HG03439 (cell line): ENCODE measurements around the gene ZCWPW1.
"Not testable (repeated sequence)": the region's sequence is repeated elsewhere in the genome, so short reads cannot be mapped to it uniquely, and the experiment has no call there.

Experiments
- ATAC-seq: cut with Tn5 transposase; IDR thresholded peaks from one replicate; pipeline ENCODE4 v1.9.1; 2021; ENCODE audit warnings: mild to moderate bottlenecking, moderate library complexity; ENCODE audit not compliant: unreplicated experiment

ZCWPW1 gene

DNA sequence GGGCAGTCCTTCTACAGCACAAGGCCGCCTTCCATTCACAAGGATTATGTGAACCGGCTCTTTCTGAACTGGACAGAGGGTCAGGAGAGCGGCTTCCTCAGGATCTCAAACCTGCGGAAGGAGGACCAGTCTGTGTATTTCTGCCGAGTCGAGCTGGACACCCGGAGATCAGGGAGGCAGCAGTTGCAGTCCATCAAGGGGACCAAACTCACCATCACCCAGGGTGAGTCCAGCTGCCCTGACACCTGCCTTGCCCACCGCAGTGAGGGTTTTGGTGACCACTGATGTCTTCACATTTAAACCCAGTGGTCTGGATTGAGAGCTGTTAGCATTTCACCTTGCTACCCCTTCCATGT lies 69.7 kb downstream of the ZCWPW1 start:
- ATAC-seq = no peak

DNA sequence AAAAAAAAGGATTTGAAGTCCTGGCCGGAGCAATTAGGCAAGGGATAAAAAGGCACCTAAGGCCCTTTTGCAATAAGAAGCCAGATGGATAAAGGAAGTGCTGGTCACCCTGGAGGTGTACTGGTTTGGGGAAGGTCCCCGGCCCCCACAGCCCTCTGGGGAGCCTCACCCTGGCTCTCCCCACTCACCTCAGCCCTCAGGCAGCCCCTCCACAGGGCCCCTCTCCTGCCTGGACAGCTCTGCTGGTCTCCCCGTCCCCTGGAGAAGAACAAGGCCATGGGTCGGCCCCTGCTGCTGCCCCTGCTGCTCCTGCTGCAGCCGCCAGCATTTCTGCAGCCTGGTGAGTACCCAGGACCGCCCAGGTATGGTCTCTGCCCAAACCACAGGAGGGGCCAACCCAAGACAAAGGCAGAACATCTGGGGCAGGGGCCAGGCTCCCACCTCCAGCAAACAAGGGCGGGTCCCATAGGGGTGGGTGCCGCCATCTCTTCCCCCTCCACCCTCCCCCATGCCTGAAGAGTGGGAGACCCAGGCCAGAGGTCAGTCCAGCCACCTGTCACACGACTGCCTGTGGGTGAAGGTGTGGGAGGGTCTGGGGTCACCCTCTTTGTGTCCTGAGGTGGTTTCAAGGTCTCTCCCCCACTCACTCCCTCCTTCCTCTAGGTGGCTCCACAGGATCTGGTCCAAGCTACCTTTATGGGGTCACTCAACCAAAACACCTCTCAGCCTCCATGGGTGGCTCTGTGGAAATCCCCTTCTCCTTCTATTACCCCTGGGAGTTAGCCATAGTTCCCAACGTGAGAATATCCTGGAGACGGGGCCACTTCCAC lies 70.3 kb downstream of the ZCWPW1 start, which contains the start of gene PILRB:
Gene PILRB, plus strand, starts transcription at position 91 of the 830 bp plus-strand sequence. Its CDS starts 186 bp downstream, at position 277.
- no peak for ATAC-seq

DNA sequence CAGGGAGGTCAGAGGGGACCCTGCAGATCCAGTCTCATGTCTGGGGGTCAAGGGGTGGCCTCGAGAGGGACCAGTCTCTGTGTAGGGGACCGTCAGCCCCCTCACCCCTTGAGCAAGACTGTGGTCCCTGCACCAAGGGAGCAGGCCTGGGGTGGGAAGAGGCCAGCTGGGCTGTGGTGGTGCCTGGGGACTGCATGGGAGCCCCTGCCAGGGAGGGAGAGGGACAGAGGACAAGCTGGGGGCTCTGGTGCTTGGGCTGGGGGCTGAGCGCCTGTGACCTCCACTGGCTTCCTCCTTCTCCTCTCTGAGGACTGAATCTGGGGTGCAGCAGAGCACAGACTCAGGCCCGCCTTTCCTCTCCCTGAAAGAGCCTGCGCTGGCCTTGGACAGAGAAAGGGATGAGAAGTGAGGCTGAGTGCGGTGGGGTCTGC lies 71.4 kb downstream of the ZCWPW1 start:
- no peak for ATAC-seq

DNA sequence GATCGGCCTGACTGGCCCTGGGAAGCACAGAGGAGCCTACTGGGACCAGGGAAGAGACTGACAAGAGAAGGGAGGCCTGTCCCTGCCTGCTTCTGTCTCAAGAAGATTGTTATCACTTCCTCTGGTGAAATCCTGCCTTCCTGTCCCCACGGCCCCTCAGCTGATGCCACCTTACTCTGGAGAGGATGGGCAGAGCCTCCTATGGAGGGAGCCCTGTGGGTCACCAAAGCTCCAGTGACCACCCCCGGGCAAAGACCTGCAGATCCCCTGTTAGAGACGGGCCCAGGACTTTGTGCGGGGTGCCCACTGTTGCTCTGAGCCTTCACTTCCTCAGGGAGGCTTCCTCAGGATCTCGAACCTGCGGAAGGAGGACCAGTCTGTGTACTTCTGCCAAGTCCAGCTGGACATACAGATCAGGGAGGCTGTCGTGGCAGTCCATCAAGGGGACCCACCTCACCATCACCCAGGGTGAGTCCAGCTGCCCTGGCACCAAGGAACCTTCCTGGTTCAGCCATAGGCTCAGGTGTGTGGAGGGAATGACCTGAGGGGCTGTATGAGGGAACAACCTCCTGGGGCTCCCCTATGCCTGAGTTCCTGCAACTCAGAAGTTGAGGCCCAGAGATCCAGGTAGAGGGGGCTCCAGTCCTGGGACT lies 72.0 kb downstream of the ZCWPW1 start:
- no peak for ATAC-seq

DNA sequence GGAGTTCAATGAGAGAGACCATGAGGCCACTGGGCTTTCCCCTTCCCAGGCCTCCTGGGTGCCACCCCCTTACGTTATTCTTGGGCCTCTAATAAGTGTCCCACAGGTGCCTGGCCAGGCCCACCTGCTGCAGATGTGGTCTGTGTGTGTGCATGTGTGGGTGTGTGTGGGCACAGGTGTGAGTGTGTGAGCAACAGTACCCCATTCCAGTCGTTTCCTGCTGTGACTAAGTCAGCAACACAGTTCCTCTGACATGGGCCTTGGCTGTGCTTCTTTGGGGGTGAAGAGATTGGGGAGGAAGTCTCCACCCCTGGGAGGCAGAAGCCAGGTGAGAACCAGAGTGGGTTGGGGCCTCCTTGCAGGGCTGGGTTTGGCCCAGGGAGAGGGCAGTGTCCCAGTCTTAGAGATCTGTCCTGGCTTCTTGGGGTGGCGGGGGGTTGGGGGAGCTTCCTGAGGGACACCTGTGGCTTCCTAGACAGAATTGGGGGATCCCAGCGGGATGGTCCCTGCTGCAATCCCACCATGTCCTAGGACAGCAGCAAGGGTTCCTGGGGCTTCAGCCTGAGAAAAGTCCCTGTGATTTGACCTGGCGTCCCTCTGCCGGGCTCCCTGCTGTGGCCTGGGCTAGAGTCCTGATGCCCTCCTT lies 74.7 kb downstream of the ZCWPW1 start:
- ATAC-seq = no peak

DNA sequence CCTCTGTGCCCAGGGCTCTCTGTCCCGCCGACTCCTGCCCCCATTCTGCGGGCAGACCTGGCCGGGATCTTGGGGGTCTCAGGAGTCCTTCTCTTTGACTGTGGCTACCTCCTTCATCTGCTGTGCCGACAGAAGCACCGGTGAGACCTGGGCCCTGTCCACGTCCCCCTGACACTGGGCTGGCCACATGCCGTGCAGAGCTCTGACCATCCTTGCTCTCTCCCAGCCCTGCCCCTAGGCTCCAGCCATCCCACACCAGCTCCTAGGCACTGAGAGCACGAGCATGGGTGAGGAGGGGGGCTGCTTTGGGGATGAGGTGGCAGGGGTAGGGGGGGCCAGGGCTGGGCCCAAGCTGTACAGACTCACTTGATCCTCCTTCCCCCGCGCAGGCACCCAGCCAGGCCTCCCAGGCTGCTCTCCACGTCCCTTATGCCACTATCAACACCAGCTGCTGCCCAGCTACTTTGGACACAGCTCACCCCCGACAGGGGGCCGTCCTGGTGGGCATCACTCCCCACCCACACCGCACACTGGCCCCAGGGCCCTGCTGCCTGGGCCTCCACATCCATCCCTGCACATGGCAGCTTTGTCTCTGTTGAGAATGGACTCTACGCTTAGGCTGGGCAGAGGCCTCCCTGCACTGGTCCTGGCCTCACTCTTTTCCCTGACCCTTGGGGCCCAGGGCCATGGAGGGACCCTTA lies 75.4 kb downstream of the ZCWPW1 start:
- no peak for ATAC-seq

DNA sequence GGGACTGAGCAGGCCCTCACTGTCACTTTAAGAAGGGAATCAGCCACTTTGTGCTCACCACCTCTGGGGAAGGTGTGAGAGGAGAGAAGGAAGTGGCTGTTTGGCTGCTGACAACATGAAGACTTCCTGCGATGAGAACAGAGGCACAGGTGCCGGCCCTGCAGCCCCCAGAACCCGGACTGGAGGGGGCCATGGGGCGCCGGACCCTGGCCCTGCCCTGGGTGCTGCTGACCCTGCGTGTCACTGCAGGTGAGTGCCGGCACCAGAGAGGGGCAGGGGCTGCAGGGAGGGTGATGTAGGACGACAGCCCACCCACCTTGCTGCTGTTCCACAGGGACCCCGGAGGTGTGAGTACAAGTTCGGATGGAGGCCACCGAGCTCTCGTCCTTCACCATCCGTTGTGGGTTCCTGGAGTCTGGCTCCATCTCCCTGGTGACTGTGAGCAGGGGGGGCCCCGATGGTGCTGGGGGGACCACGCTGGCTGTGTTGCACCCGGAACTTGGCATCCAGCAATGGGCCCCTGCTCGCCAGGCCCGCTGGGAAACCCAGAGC lies 76.2 kb downstream of the ZCWPW1 start:
- not testable (repeated sequence) for ATAC-seq

DNA sequence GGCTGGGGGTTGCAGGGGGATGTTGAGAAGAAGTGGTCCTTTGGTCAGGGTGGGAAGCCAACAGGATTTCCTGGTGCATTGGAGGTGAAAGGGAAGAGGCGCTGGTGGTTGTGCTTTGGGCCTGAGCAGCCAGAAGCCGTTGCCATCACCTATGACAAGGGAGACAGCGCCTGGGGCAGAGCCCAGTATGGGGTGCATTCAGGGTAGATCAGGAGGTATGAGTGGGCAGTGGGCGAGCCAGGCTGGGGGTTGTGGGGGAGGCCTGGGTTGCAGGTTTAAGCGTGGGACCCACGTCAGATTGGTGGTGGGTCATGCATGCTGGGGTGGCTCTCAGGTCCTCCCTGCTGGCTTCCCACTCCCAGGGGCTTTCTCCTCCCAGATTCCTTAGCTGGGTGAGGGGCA lies 76.8 kb downstream of the ZCWPW1 start:
- ATAC-seq = no peak
